ENCODE measurements around the gene ZNF124.
A peak's percentile ranks its signal among the peaks of the same experiment; 100 is the strongest.
"Not testable (repeated sequence)": the region's sequence is repeated elsewhere in the genome, so short reads cannot be mapped to it uniquely, and the experiment has no call there.

ZNF124 gene

GRCh38 chr1:247171875-247172563, at the start of gene ZNF124:
TSS of gene ZNF124 (minus strand) at chr1:247172020. CDS start at chr1:247171877, 143 bp downstream.
- DNase-seq, result peak; percentile 52
- in situ Hi-C loops (cut with MboI; ENCODE audit: low pct_unique_long_range_greater_than_20kb, low sequenced_read_pairs), result not testable (repeated sequence)

GRCh38 chr1:247220280-247220679, 48.5 kb upstream of the ZNF124 start:
- in situ Hi-C loops (cut with MboI; ENCODE audit: low pct_unique_long_range_greater_than_20kb, low sequenced_read_pairs), result not testable (repeated sequence)

GRCh38 chr1:247218121-247218651, 46.4 kb upstream of the ZNF124 start:
- in situ Hi-C loops (cut with MboI; ENCODE audit: low pct_unique_long_range_greater_than_20kb, low sequenced_read_pairs), result no loop called here
- no peak for DNase-seq

More at GRCh38 chr1:247220280-247220679, 48.5 kb upstream of the ZNF124 start:
- DNase-seq, result not testable (repeated sequence)

- in situ Hi-C loops (cut with MboI; ENCODE audit: low pct_unique_long_range_greater_than_20kb, low sequenced_read_pairs), result no loop called here
- no peak for DNase-seq
Observed at GRCh38 chr1:247216261-247216660, 44.4 kb upstream of the ZNF124 start.

GRCh38 chr1:247212627-247213617, 41.1 kb upstream of the ZNF124 start:
- no peak for DNase-seq
- in situ Hi-C loops (cut with MboI; ENCODE audit: low pct_unique_long_range_greater_than_20kb, low sequenced_read_pairs), result no loop called here

- DNase-seq, result no peak
- in situ Hi-C loops (cut with MboI; ENCODE audit: low pct_unique_long_range_greater_than_20kb, low sequenced_read_pairs), result no loop called here
Observed at GRCh38 chr1:247212012-247212411, 40.2 kb upstream of the ZNF124 start.

- in situ Hi-C loops (cut with MboI; ENCODE audit: low pct_unique_long_range_greater_than_20kb, low sequenced_read_pairs), result no loop called here
- DNase-seq, result no peak
Observed at GRCh38 chr1:247211339-247211738, 39.5 kb upstream of the ZNF124 start.

GRCh38 chr1:247210376-247211117, 38.7 kb upstream of the ZNF124 start:
- in situ Hi-C loops (cut with MboI; ENCODE audit: low pct_unique_long_range_greater_than_20kb, low sequenced_read_pairs), result no loop called here
- peak; percentile 97 for DNase-seq

- in situ Hi-C loops (cut with MboI; ENCODE audit: low pct_unique_long_range_greater_than_20kb, low sequenced_read_pairs), result no loop called here
- DNase-seq, result no peak
Observed at GRCh38 chr1:247210062-247210375, 38.2 kb upstream of the ZNF124 start.

- DNase-seq, result no peak
- in situ Hi-C loops (cut with MboI; ENCODE audit: low pct_unique_long_range_greater_than_20kb, low sequenced_read_pairs), result no loop called here
Observed at GRCh38 chr1:247209396-247209795, 37.6 kb upstream of the ZNF124 start.

GRCh38 chr1:247204177-247204647, 32.4 kb upstream of the ZNF124 start:
- peak; percentile 17 for DNase-seq
- in situ Hi-C loops (cut with MboI; ENCODE audit: low pct_unique_long_range_greater_than_20kb, low sequenced_read_pairs), result no loop called here

- no peak for DNase-seq
- in situ Hi-C loops (cut with MboI; ENCODE audit: low pct_unique_long_range_greater_than_20kb, low sequenced_read_pairs), result no loop called here
Observed at GRCh38 chr1:247198781-247199180, 27.0 kb upstream of the ZNF124 start.

GRCh38 chr1:247193958-247194357, 22.1 kb upstream of the ZNF124 start:
- DNase-seq, result no peak
- in situ Hi-C loops (cut with MboI; ENCODE audit: low pct_unique_long_range_greater_than_20kb, low sequenced_read_pairs), result no loop called here

GRCh38 chr1:247189981-247190798, 18.4 kb upstream of the ZNF124 start:
- in situ Hi-C loops (cut with MboI; ENCODE audit: low pct_unique_long_range_greater_than_20kb, low sequenced_read_pairs), result no loop called here

GRCh38 chr1:247185667-247186066, 13.8 kb upstream of the ZNF124 start:
- DNase-seq, result no peak
- in situ Hi-C loops (cut with MboI; ENCODE audit: low pct_unique_long_range_greater_than_20kb, low sequenced_read_pairs), result no loop called here

More at GRCh38 chr1:247189981-247190798, 18.4 kb upstream of the ZNF124 start:
- DNase-seq, result no peak

GRCh38 chr1:247184254-247184653, 12.4 kb upstream of the ZNF124 start:
- DNase-seq, result no peak
- in situ Hi-C loops (cut with MboI; ENCODE audit: low pct_unique_long_range_greater_than_20kb, low sequenced_read_pairs), result no loop called here

- DNase-seq, result no peak
- in situ Hi-C loops (cut with MboI; ENCODE audit: low pct_unique_long_range_greater_than_20kb, low sequenced_read_pairs), result no loop called here
Observed at GRCh38 chr1:247182994-247183393, 11.2 kb upstream of the ZNF124 start.

- in situ Hi-C loops (cut with MboI; ENCODE audit: low pct_unique_long_range_greater_than_20kb, low sequenced_read_pairs), result no loop called here
- no peak for DNase-seq
Observed at GRCh38 chr1:247180581-247180980, 8.8 kb upstream of the ZNF124 start.

All from KBM-7 (cell line).